Nephron progenitor cell (in vitro differentiated cells): ENCODE data around the gene SLC16A4.
"Not testable (repeated sequence)": the region's sequence is repeated elsewhere in the genome, so short reads cannot be mapped to it uniquely, and the experiment has no call there.

Source experiments
- DNase-seq: peaks from one replicate; pipeline ENCODE4 v3.0.0; 2021
- H3K27ac Mint-ChIP-seq: 2 replicates; pipeline ENCODE4 v1.8.0; 2021; ENCODE audit warnings: mild to moderate bottlenecking, moderate library complexity, mixed read lengths
- H3K27me3 Mint-ChIP-seq: 2 replicates; pipeline ENCODE4 v1.8.0; 2021; ENCODE audit warnings: mild to moderate bottlenecking, low read depth, mixed read lengths; ENCODE audit not compliant: poor library complexity
- H3K36me3 Mint-ChIP-seq: 2 replicates; pipeline ENCODE4 v1.8.0; 2021; ENCODE audit warnings: low read depth, mixed read lengths
- H3K4me1 Mint-ChIP-seq: 2 replicates; pipeline ENCODE4 v1.8.0; 2021; ENCODE audit warnings: mixed read lengths
- H3K4me3 Mint-ChIP-seq: 2 replicates; pipeline ENCODE4 v1.8.0; 2021; ENCODE audit warnings: mild to moderate bottlenecking, moderate library complexity, mixed read lengths
- H3K9me3 Mint-ChIP-seq: 2 replicates; pipeline ENCODE4 v1.8.0; 2021; ENCODE audit warnings: mild to moderate bottlenecking, moderate library complexity, mixed read lengths
- TF ChIP-seq, protein P1 (sequence below): fragments of 200-600 bp; sonication (generic); IDR thresholded peaks from 2 replicates; pipeline ENCODE4 v1.5.0; 2021; ENCODE audit warnings: antibody characterized with exemption

Gene SLC16A4

DNA sequence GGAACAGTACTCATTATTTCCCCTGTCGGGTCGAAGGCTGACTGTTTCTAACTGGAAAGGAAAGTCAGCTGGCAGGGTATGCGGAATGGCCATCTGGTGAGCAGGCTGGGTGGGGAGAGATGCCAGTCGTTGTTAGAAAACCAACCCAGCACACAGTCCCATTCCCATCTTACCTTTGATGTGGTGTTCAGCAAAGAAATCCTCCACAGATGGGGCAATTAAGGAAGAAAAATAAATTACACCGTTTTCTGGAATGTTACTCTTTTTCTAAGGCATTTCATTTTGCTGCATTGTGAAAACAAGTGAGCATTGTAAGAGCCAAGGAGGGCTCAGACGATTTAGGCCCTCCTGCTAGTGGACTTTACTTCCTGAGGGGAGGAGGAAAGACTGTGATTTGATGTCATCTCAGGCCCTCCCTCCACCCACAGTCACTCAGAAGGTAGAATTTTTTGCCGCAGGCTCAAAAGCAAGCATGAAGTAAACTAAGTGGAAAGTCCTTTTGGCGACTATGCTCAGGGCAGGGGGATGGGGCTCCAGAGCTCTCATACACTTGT, at the start of gene SLC16A4:
Gene SLC16A4, minus strand, starts transcription at position 335 of the 554 bp plus-strand sequence. CDS start 1,703 bp downstream, outside the sequence.
- Mint-ChIP-seq H3K4me1 (peaks cover 23% of the 10 kb centered on the region), H3K27ac (peak within 1 kb of the TSS; percentile 6), H3K4me3 (peak within 1 kb of the TSS; percentile 40), H3K36me3 (peaks cover 11% of the 10 kb centered on the region), H3K9me3 (no peaks in the 10 kb centered on the region), H3K27me3 (no peaks in the 10 kb centered on the region)
- TF ChIP-seq, protein P1, sequence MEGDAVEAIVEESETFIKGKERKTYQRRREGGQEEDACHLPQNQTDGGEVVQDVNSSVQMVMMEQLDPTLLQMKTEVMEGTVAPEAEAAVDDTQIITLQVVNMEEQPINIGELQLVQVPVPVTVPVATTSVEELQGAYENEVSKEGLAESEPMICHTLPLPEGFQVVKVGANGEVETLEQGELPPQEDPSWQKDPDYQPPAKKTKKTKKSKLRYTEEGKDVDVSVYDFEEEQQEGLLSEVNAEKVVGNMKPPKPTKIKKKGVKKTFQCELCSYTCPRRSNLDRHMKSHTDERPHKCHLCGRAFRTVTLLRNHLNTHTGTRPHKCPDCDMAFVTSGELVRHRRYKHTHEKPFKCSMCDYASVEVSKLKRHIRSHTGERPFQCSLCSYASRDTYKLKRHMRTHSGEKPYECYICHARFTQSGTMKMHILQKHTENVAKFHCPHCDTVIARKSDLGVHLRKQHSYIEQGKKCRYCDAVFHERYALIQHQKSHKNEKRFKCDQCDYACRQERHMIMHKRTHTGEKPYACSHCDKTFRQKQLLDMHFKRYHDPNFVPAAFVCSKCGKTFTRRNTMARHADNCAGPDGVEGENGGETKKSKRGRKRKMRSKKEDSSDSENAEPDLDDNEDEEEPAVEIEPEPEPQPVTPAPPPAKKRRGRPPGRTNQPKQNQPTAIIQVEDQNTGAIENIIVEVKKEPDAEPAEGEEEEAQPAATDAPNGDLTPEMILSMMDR, result no peak
- DNase-seq, result peak; percentile 5

DNA sequence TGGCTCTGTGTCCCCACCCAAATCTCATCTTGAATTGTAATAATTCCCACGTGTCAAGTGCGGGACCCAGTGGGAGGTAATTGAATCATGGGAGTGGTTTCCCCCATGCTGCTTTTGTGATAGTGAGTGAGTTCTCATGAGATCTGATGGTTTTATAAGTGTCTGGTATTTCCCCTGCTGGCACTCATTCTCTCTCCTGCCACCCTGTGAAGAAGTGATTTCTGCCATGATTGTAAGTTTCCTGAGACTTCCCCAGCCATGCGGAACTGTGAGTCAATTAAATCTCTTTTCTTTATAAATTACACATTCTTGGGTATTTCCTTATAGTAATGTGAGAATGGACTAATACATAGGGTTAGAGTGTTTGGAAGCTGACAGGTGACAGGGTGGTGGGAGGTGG, 49.0 kb upstream of the SLC16A4 start:
- peaks cover 35% of the 10 kb centered on the region for H3K27me3 Mint-ChIP-seq
- not testable (repeated sequence) for H3K9me3 Mint-ChIP-seq, DNase-seq, H3K27ac Mint-ChIP-seq, H3K4me3 Mint-ChIP-seq, H3K36me3 Mint-ChIP-seq
- H3K4me1 Mint-ChIP-seq, result peaks cover 53% of the 10 kb centered on the region

DNA sequence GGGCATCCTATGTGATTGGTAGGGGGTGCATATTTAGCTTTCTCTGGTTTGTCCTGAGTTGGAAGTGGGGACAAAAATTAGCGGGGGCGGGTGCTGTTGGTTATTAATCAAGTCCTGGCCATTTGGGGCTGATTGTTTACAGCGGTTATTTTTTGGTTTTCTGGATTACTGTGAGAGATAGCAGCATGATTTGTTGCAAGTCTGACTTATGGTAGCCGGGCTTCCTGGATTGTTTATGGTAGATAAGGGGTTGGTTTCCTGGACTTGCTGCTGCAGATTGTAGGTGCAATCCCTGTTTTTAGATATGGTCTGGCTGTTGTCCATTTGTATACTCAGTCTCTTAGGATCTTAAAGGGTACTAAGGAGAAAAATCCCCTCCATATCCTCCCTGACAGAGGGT, 48.1 kb upstream of the SLC16A4 start:
- no peaks in the 10 kb centered on the region for H3K9me3 Mint-ChIP-seq
- TF ChIP-seq, protein P1, result no peak
- H3K4me1 Mint-ChIP-seq, result peaks cover 58% of the 10 kb centered on the region
- DNase-seq, result no peak
- H3K36me3 Mint-ChIP-seq, result no peaks in the 10 kb centered on the region
- no peak overlapping the region for H3K4me3 Mint-ChIP-seq
- peaks cover 33% of the 10 kb centered on the region for H3K27me3 Mint-ChIP-seq
- no peak overlapping the region for H3K27ac Mint-ChIP-seq

DNA sequence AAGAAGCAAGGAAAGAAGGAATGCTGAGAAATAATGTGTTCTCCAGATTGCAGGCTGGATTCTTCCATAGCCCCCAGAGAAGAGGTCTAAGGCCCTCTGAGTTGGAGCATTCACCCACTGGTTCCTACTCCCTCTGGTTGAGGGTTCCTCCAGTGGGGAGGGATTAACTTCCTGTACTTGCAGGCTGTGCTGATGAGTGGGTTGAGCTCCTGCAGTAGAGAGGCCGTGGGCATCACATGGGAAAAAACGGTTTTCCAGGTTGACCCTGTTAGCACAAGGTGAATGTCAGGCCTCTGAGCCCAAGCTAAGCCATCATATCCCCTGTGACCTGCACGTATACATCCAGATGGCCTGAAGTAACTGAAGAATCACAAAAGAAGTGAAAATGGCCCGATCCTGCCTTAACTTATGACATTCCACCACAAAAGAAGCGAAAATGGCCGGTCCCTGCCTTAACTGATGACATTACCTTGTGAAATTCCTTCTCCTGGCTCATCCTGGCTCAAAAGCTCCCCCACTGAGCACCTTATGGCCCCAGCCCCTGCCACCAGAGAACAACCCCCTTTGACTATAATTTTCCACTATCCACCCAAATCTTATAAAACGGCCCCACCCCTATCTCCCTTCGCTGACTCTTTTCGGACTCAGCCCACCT, 46.9 kb upstream of the SLC16A4 start:
- Mint-ChIP-seq H3K4me1 (peaks cover 69% of the 10 kb centered on the region), H3K27me3 (peaks cover 30% of the 10 kb centered on the region), H3K27ac (peak overlapping the region; percentile 93)
- H3K36me3 Mint-ChIP-seq, DNase-seq, H3K4me3 Mint-ChIP-seq, H3K9me3 Mint-ChIP-seq: not testable (repeated sequence)

DNA sequence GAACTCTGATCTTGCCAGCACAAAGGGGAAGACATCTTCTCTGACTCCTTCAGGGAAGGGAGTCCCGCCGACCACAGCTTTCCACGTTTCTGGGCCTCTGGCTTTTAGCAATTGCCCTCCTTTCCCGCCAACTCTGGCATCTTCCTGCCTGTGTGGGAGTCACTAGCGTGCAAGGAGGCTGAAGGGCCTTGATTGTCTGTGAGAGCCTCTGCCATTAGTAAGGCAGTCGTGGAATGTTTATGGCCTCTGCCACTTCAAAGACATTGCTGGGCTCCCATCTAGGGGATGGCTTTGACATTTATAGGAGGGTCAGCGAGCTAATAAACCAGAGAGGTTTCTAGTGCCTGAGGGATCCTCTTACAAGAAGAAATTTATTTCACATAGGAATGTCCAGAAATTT, 45.8 kb upstream of the SLC16A4 start:
- peak overlapping the region; percentile 88 for H3K27ac Mint-ChIP-seq
- H3K4me1 Mint-ChIP-seq, result peaks cover 74% of the 10 kb centered on the region
- no peaks in the 10 kb centered on the region for H3K36me3 Mint-ChIP-seq
- TF ChIP-seq, protein P1, result no peak
- DNase-seq, result peak; percentile 63
- H3K9me3 Mint-ChIP-seq, result no peaks in the 10 kb centered on the region
- no peak overlapping the region for H3K4me3 Mint-ChIP-seq
- H3K27me3 Mint-ChIP-seq, result peaks cover 22% of the 10 kb centered on the region

DNA sequence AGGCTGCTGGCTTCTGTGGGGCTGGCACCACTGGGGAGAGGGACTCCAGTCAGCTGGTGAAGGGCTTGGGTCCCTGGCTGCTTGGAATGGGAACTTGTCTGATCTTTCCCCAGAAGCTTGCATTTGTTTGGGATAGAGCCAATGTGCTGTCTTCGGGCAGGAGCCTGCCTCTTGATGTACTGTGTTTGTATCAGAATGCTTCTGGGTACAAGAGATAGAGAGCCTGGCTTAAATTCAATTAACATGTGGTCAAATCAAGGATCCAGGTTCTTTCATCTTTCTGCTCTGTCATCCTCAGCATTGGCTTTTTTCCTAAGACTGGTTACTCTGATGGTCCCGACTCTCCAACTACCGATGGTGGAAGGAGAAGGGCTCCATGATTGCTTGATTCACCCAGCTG, 44.1 kb upstream of the SLC16A4 start:
- TF ChIP-seq, protein P1, result no peak
- Mint-ChIP-seq H3K9me3 (no peaks in the 10 kb centered on the region), H3K4me3 (no peak overlapping the region), H3K27me3 (peaks cover 25% of the 10 kb centered on the region), H3K27ac (no peak overlapping the region), H3K36me3 (no peaks in the 10 kb centered on the region), H3K4me1 (peaks cover 86% of the 10 kb centered on the region)
- DNase-seq, result no peak

DNA sequence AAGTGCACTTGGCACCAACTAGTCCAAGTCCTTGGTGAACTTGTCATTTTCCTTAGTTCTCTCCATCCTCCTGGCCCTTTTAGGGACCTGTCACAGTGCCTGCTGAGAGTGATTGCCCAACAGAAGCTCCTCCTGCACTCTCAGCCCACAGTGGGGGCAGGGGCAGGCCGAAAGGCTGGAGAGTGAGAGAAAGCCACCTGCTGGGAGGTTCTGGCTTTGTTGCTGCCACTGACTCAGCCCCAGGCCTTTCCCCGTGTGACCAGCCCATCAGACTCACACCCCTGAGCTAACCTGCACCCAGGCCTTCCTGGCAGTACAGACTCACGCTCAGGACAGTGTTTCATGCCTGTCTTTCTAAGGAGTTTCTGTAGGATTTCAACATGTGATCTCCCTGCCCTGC, 43.0 kb upstream of the SLC16A4 start:
- H3K27me3 Mint-ChIP-seq, result peaks cover 19% of the 10 kb centered on the region
- TF ChIP-seq, protein P1, result no peak
- no peak overlapping the region for H3K4me3 Mint-ChIP-seq
- DNase-seq, result peak; percentile 44
- no peak overlapping the region for H3K27ac Mint-ChIP-seq
- H3K9me3 Mint-ChIP-seq, result no peaks in the 10 kb centered on the region
- H3K4me1 Mint-ChIP-seq, result peaks cover 75% of the 10 kb centered on the region
- no peaks in the 10 kb centered on the region for H3K36me3 Mint-ChIP-seq
